ENCODE results near the gene NEDD8. TPM values are rescaled to one million over a fixed set of nuclear protein-coding genes. Genes with fewer than 3 reads are reported as not detected.

NEDD8 gene
- total RNA-seq, 1 donor from 2014 or later: 154 TPM

DNA sequence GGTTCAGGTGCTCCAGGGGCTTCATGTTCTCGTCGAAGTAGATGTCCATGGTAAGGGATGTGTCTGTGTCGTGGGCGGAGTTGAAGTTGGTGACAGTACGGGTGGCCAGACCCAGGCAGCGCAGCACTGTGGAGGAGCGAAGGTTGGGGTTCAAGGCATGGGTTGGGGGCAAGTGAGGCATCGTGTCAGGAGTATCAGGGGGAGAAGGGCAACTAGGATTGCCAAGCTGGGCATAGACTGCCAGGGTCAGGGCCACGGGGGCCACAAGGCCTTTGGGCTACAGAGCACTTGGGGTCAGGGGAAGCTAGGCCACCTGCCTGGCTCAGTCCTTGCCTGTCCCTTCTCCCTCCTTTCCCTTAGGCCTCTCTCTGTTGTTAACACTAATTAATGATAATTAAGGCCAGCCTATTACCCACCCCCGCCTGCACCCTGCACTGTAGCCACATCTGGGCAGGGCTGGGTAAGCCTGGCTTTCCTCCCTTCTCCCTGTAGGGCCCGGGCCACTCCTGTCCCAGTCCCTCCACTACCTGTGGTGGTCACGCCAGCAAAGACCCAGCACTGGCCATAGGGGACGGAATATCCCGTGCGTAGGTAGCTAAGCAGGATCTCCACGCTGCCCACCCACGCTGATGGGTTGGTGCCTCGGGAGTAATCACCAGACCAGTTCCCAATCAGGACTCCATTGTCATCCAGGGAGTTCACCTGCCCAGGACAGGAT, 26.5 kb upstream of the NEDD8 start:
- Mint-ChIP-seq H3K27me3 (ENCODE audit: unreplicated experiment) (peaks cover 14% of the 10 kb centered on the region), H3K4me1 (ENCODE audit: unreplicated experiment) (peaks cover 9% of the 10 kb centered on the region), H3K27ac (ENCODE audit: unreplicated experiment) (no peak overlapping the region), H3K36me3 (ENCODE audit: low read depth, unreplicated experiment) (no peaks in the 10 kb centered on the region), H3K9me3 (ENCODE audit: unreplicated experiment) (no peaks in the 10 kb centered on the region), H3K4me3 (ENCODE audit: unreplicated experiment) (peak overlapping the region; percentile 68)
- DNase-seq (ENCODE audit: low spot score): no peak
- TF ChIP-seq, protein P1, sequence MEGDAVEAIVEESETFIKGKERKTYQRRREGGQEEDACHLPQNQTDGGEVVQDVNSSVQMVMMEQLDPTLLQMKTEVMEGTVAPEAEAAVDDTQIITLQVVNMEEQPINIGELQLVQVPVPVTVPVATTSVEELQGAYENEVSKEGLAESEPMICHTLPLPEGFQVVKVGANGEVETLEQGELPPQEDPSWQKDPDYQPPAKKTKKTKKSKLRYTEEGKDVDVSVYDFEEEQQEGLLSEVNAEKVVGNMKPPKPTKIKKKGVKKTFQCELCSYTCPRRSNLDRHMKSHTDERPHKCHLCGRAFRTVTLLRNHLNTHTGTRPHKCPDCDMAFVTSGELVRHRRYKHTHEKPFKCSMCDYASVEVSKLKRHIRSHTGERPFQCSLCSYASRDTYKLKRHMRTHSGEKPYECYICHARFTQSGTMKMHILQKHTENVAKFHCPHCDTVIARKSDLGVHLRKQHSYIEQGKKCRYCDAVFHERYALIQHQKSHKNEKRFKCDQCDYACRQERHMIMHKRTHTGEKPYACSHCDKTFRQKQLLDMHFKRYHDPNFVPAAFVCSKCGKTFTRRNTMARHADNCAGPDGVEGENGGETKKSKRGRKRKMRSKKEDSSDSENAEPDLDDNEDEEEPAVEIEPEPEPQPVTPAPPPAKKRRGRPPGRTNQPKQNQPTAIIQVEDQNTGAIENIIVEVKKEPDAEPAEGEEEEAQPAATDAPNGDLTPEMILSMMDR (IDR thresholded peaks at IDR 0.05; ENCODE audit: unreplicated experiment): no peak

DNA sequence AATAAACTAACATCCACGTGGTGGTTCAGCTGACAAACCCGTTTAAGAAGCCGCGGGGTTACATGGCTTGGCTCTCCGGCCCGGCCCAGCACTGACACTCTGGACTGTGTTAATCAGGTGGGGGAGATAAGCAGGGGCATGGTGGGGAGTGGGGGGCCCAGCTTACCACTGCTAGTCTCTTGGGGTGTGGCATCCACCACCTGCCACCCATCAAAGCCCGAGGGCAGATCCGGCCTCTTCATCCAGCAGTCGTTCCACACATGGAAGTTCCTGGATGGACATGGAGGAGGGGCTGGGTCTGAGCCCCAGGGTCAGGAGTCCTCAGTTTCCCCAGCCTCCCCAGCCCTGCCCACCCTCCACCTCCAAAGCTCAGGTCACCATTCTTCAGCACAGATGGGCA, 26.0 kb upstream of the NEDD8 start:
- peaks cover 9% of the 10 kb centered on the region for H3K4me1 Mint-ChIP-seq (ENCODE audit: unreplicated experiment)
- H3K36me3 Mint-ChIP-seq (ENCODE audit: low read depth, unreplicated experiment): no peaks in the 10 kb centered on the region
- TF ChIP-seq, protein P1 (IDR thresholded peaks at IDR 0.05; ENCODE audit: unreplicated experiment): no peak
- H3K27ac Mint-ChIP-seq (ENCODE audit: unreplicated experiment): no peak overlapping the region
- peaks cover 15% of the 10 kb centered on the region for H3K27me3 Mint-ChIP-seq (ENCODE audit: unreplicated experiment)
- no peak for DNase-seq (ENCODE audit: low spot score)
- H3K9me3 Mint-ChIP-seq (ENCODE audit: unreplicated experiment): no peaks in the 10 kb centered on the region
- peak overlapping the region; percentile 68 for H3K4me3 Mint-ChIP-seq (ENCODE audit: unreplicated experiment)

DNA sequence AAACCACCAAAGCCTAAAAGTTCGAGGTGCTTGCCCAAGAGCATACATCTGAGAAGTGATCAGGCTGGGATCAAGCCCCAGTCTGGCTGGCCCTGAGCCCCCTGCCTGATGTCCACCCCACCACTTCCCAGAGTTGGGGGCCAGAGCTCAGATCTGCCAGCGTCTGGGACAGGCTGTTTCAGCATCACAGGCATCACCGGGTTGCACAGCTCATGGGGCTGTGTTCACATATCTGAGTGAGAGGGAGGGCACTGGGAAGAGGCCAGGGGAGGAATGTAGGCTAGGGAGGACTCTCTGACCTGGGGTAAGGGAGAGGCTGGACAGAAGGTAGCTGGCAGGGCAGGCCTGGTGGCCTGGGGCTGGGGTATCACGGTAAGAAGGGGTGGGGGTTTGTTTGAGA, 24.8 kb upstream of the NEDD8 start:
- TF ChIP-seq, protein P1 (IDR thresholded peaks at IDR 0.05; ENCODE audit: unreplicated experiment): no peak
- H3K4me3 Mint-ChIP-seq (ENCODE audit: unreplicated experiment): no peak overlapping the region
- H3K27ac Mint-ChIP-seq (ENCODE audit: unreplicated experiment): no peak overlapping the region
- H3K36me3 Mint-ChIP-seq (ENCODE audit: low read depth, unreplicated experiment): no peaks in the 10 kb centered on the region
- H3K9me3 Mint-ChIP-seq (ENCODE audit: unreplicated experiment): no peaks in the 10 kb centered on the region
- peaks cover 15% of the 10 kb centered on the region for H3K27me3 Mint-ChIP-seq (ENCODE audit: unreplicated experiment)
- peaks cover 9% of the 10 kb centered on the region for H3K4me1 Mint-ChIP-seq (ENCODE audit: unreplicated experiment)
- no peak for DNase-seq (ENCODE audit: low spot score)

DNA sequence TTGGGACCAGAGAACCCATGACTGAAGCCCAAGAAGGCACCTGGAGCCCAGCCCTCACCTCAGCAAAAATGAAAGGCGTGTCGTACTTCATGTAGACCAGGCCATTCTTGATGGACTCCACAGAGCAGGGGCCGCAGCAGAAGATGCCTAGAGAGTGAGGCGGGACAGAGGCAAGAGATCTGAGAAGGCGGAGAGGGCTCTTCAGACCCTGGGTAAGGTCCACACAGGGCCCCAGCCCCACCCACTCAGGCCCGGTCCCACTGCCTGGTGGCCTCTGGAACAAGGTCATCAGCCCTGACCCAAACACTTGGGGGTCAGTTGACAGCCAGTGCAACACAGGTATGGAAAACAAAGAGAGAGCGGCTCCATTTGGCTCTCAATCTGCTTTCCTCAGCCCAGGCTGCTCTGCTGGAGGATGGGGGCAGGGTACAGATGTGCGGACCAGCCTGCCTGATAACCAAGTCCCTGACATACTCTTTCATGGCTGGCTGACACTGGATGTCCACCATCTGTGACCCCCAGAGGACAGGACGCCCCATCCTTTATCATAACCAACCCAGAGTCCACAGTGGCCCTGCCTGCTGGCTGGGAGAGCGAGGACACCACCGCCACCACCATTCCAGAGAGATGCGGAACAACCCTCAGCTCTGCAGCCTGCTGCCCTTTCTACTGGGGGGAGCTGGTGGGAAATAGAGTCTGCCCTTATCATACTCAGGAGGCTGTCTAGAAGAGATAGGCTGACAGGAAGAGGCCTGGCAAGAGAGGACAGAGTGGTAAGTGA, 24.0 kb upstream of the NEDD8 start:
- H3K4me3 Mint-ChIP-seq (ENCODE audit: unreplicated experiment): no peak overlapping the region
- H3K27ac Mint-ChIP-seq (ENCODE audit: unreplicated experiment): no peak overlapping the region
- H3K4me1 Mint-ChIP-seq (ENCODE audit: unreplicated experiment): peaks cover 9% of the 10 kb centered on the region
- H3K9me3 Mint-ChIP-seq (ENCODE audit: unreplicated experiment): no peaks in the 10 kb centered on the region
- peaks cover 13% of the 10 kb centered on the region for H3K27me3 Mint-ChIP-seq (ENCODE audit: unreplicated experiment)
- DNase-seq (ENCODE audit: low spot score): no peak
- no peaks in the 10 kb centered on the region for H3K36me3 Mint-ChIP-seq (ENCODE audit: low read depth, unreplicated experiment)
- TF ChIP-seq, protein P1 (IDR thresholded peaks at IDR 0.05; ENCODE audit: unreplicated experiment): no peak

DNA sequence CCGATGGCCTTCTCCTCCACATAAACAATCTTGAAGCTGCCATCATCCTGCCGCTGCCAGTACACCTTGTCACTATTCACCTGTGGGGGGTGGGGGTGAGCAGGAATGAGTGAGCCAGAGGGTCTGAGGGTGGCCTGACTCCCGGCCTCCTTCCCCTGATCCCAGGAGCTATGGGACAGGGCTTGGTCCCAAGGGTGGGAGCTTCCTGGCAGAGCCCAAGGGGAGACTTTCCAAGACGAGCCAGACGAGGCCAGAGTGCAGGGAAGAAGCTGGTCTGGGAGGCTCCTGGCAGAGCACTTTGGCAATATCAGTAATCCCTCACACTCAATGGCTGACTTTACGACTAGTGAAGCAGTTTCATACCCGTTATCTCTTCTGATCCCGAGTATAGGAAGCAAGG, 23.3 kb upstream of the NEDD8 start:
- DNase-seq (ENCODE audit: low spot score): no peak
- H3K27me3 Mint-ChIP-seq (ENCODE audit: unreplicated experiment): peaks cover 11% of the 10 kb centered on the region
- no peaks in the 10 kb centered on the region for H3K36me3 Mint-ChIP-seq (ENCODE audit: low read depth, unreplicated experiment)
- no peak overlapping the region for H3K27ac Mint-ChIP-seq (ENCODE audit: unreplicated experiment)
- peaks cover 9% of the 10 kb centered on the region for H3K4me1 Mint-ChIP-seq (ENCODE audit: unreplicated experiment)
- H3K9me3 Mint-ChIP-seq (ENCODE audit: unreplicated experiment): no peaks in the 10 kb centered on the region
- TF ChIP-seq, protein P1 (IDR thresholded peaks at IDR 0.05; ENCODE audit: unreplicated experiment): no peak
- no peak overlapping the region for H3K4me3 Mint-ChIP-seq (ENCODE audit: unreplicated experiment)

Data from endothelial cell (in vitro differentiated cells).